Jurkat, Clone E6-1 (cell line): Measurements from ENCODE around the gene FCF1.

Experiments used
- DNase-seq: peaks from one replicate; pipeline ENCODE4 v3.0.0-alpha.2; 2011; ENCODE audit warnings: low read depth, low spot score
- H3K4me3 ChIP-seq: 2 replicates; pipeline ENCODE4 v1.5.1; 2011; ENCODE audit warnings: mild to moderate bottlenecking, low read length, control low read depth, moderate library complexity

Gene FCF1

DNA sequence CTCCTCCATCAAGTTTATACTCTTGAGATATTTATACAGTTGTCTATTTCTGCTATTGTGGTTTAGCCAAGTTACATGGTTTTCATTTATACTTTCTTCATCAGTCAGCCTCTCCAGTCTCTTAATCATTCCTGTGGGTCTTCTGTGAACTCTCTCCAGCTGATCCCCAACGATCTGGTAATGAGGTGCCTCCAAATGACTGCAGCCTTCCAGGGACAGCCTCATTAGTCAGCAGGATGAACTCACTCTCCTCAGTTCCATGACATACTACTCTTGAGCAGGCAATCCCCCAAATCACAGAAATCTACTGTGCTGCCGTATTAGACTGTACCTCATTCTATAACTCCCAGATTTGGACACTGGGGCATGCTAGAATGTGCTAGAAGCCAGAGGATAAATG, 15.4 kb upstream of the FCF1 start:
- H3K4me3 ChIP-seq = no peak overlapping the region
- no peak for DNase-seq

DNA sequence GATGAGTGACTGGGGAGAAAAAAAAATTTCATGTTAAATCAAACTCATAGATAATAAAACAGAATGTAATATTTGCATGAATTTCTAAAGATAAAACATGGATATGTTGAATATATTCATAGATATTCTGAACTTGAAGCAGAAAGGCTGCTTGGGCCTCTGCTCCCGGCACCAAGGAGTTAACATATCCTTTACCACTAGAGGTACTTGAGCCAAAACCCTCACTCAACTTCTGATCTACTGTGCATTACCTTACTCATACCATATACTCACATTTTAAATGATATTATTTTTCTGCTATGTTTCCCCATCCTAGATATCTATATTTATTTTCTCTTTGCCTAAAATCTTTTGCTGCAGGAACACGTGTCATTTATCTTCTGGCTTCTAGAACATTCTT, 15.0 kb upstream of the FCF1 start:
- no peak overlapping the region for H3K4me3 ChIP-seq
- no peak for DNase-seq

DNA sequence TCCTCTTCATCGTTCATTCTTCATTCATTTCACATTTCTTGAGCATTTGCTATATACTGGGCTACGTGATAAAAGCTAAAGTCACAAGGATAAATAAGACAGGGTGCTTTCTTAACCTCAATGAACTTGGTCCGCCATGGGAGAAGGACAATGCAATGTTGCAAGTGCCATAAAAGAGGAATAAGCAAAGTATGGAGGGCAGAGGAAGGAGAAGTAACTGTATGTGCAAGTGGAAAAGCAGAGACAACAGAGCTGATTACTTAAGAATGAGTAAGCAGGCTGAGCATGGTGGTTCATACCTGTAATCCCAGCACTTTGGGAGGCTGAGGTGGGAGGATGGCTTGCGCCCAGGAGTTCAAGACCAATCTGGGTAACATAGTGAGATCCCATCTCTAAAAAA, 14.5 kb upstream of the FCF1 start:
- DNase-seq = no peak
- H3K4me3 ChIP-seq = no peak overlapping the region

DNA sequence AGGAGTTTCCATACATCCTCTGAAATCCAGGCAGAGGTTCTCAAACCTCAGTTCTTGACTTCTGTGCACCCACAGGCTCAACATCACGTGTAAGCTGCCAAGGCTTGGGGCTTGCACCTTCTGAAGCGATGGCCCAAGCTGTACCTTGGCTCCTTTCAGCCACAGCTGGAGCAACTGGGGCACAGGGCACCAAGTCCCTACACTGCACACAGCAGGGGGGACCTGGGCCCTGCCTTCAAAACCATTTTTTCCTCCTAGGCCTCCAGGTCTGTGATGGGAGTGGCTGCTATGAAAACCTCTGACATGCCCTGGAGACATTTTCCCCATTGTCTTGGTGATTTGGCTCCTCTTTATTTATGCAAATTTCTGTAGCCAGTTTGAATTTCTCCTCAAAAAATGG, 10.7 kb upstream of the FCF1 start:
- H3K4me3 ChIP-seq = no peak overlapping the region
- no peak for DNase-seq

DNA sequence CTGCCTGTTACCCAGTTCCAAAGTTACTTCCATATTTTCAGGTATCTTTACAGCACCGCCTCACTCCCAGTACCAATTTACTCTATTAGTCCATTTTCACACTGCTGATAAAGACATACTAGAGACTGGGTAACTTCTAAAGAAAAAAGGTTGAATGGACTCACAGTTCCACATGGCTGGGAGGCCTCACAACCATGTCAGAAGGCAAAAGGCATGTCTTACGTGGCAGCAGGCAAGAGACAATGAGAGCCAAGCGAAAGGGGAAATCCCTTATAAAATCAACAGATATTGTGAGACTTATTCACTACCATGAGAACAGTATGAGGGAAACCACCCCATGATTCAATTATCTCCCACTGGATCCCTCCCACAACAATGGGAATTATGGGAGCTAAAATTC, 9.9 kb upstream of the FCF1 start:
- H3K4me3 ChIP-seq = no peak overlapping the region

DNA sequence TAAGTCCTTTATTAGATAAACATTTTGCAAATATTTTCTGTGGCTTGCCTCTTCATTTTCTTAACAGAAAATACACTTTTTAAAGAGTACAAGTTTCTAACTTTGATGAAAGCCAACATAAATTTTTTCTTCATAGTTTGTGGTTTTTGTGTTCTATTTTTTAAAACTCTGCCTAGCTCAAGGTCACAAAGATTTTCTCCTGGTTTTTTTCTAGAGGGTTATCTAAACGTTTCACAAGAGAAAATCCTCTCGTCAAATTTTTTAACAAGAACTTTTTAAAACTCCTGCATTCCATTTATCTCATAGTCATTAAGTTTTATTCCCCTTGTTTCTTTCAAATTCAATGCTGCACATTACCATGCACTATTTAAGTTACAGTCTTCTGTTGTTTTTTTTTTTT, 8.3 kb upstream of the FCF1 start:
- no peak for DNase-seq
- H3K4me3 ChIP-seq = no peak overlapping the region

More for the DNA sequence above, 9.9 kb upstream of the FCF1 start:
- DNase-seq = no peak

DNA sequence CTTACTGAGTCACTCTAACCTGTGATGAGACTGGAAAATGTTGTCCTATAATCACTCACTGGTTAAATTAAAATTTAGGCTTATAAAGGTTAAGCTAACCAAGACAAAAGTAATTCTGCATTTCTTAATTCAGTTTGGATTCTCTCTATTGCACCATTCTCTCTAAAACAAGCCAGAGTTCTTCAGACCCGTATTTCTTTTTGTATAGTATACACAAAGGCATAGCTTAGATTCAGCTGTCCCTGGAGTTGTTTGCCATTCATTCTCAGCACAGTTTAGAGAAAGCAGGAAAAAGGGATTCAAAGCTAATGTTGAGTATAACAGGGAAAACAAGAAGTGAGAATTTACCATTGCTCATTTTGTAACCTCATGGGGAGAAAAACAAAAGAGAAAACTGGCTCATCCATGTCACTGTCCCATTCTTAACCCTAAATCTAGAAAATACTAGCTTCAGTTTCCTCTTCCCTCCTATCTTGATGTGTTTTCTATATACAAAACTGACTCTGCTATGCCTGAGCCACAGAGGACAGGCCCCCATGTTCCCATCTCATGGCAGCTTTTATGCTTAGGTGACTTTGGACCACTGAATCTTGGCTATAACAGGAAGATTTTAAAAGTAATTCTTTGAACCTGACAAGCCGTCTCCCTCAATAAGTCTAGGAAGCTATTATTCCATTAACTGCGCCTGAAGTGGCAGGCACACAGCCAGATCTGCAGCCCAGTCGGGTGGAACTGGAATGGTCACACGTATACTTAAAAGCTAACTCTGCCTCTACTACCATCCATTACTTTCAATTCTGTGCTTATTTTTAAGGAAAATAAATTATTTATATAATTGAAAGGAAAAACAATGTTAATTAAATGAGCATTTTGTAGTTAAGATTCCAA, 7.1 kb upstream of the FCF1 start:
- DNase-seq = no peak

DNA sequence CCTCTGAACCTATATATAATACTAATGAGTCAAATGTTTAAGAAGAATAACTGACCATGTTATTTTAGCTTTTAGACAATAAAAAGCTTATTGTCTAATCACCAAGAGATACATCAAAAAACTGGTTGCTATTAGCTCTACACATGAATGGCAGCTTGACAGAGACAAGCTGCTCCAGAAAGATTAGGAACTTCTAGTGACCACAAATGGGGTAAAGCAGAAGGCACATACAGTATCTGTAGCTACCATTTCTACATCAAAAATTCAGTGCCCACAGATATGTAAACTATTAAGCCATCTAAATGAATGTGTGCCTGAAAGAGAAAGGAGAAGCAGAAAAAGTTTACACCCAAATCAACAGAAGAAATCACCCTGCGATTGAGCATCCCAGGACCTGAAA, 2.5 kb upstream of the FCF1 start:
- DNase-seq = peak; percentile 19
- H3K4me3 ChIP-seq = no peak overlapping the region

More for the DNA sequence above, 7.1 kb upstream of the FCF1 start:
- no peak overlapping the region for H3K4me3 ChIP-seq

DNA sequence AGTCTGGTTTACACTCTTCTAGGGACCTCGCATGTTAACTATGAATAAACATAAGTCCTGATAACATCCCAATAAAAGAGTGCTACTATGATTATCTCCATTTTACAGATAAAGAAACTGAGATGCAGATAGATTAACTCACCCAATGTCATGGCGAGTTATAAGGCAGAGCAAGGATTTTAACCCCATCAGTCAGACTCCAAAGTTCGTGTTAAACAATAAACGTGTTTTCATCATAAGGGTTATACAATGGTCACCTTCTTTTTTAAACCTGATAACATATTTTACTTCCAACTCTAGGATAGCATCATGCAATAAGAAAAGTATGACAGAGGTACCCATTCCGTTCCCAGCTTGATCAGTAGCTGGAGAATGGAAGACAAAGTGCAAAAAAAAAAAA, 1.3 kb upstream of the FCF1 start:
- no peak for DNase-seq
- peak overlapping the region; percentile 64 for H3K4me3 ChIP-seq

DNA sequence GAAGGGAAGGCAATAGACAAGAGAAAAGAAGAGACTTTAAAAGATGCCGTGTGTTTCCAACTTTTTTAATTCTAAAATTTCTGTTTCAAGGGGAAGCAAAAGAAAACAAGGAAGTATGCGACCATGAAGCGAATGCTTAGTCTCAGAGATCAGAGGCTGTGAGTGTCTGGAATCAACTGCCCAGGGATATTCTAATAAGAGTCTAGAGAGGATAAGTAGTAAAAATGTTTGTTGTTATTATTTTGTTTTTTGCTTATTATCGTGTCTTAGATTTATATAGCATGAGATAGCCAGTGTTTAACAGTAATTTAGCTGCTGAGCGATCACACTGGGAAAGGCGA, 421 bp downstream of the FCF1 start:
- no peak for DNase-seq
- H3K4me3 ChIP-seq = peak overlapping the region; percentile 64

DNA sequence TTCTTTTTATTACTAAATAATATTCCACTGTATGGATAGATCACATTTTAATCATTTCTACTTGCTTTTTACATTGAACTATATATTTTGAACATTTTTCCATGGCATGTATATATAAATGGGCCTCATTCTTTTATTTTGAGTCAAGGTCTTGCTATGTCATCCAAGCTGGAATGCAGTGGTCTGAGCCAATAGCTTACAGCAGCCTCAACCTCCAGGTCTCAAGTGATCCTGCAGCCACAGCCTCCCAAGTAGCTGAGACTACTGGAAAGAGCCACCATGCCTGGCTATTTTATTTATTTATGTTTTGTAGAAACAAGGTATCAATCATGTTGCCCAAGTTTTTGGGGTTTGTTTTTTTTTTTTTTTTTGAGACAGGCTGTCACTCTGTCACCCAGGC, 7.6 kb downstream of the FCF1 start:
- DNase-seq = no peak
- H3K4me3 ChIP-seq = no peak overlapping the region

DNA sequence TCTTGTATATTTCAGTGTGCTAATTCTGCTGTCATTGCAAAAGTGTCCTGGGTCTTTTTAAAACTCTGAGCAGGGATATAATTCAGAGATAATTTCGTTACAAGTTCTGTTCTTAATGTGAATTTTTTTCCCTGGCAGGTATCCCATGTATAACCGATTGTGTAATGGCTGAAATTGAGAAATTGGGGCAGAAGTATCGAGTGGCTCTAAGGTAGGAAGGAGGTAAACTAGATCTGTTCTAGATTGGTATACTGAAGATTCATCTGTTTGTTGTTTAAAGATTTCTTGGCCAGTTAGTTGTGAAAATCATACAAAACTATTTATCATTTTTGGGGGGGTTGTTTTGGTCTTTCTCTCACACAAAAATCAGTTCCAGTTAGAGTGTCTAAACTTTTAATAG, 10.2 kb downstream of the FCF1 start:
- no peak overlapping the region for H3K4me3 ChIP-seq
- no peak for DNase-seq

DNA sequence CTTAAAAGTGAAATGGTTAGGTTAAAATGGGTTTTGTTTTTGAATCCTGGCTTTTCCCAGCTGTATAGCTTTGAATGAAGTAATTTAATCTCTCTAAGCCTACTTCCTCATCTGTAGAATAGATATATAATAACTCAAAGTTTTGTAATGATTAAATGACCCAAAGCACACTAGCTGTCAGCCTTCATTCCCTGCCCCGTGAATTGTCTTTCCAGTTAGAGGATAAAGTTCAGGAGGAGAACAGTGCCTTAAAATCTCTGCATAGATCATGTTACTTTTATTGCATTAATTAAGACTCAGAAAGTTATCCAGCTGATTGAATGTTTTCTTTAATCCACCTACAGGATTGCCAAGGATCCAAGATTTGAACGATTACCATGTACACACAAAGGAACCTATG, 19.4 kb downstream of the FCF1 start:
- no peak for DNase-seq
- H3K4me3 ChIP-seq = no peak overlapping the region

DNA sequence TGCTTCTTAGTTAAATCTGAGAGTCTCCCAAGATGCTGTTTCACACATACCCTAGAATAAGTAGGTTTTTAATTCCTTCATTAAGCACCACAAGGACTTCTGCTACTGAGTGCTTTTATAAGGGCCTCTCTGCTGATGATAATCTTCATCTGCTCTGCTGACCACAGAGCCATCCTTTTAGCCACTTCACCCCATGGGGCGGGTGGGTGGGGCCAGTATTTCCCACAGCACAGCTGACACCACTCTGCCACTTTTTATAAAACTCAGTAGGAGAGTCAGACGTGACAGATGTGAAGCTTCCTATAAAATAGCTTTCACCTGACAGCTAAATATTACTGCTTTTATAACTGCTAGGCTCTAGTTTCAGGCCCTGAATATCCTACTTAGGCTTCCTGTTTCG, 20.3 kb downstream of the FCF1 start:
- no peak for DNase-seq
- H3K4me3 ChIP-seq = no peak overlapping the region

DNA sequence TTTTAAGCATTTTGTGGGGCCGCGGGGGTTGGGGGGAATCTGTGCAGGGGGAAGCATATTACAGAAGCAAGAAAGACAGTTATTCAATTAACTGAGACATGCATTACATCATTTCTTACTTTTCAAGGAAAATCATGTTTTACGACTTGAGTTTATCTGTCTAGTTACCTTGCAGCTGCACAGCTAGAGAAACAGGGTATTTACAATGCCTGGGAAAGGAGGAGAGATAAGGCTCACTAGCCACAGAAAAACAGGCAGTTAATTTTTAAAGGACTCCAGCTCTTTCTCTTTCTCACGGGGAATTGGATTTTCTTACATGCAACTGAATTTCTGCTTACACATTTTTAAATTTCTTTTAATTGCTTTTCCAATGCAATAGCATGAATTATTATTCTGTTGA, 22.2 kb downstream of the FCF1 start:
- no peak for DNase-seq
- no peak overlapping the region for H3K4me3 ChIP-seq

DNA sequence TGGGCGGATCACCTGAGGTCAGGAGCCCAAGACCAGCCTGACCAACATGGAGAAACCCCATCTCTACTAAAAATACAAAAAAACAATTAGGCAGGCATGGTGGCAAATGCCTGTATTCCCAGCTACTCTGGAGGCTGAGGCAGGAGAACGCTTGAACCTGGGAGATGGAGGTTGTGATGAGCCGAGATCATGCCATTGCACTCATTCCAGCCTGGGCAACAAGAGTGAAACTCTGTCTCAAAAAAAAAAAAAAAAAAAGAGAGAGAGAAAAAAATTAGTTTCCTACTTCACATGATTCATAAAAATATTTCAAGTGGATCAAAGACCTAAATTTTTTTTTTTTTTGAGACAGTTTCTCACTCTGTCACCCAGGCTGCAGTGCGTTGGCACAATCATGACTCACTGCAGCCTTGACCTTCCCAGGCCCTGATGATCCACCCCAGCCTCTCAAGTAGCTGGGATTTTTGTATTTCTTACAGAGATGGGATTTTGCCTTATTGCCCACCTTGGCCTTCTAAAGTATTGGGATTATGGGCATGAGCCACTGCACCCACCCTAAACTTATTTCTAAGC, 24.9 kb downstream of the FCF1 start:
- H3K4me3 ChIP-seq = no peak overlapping the region
- no peak for DNase-seq

DNA sequence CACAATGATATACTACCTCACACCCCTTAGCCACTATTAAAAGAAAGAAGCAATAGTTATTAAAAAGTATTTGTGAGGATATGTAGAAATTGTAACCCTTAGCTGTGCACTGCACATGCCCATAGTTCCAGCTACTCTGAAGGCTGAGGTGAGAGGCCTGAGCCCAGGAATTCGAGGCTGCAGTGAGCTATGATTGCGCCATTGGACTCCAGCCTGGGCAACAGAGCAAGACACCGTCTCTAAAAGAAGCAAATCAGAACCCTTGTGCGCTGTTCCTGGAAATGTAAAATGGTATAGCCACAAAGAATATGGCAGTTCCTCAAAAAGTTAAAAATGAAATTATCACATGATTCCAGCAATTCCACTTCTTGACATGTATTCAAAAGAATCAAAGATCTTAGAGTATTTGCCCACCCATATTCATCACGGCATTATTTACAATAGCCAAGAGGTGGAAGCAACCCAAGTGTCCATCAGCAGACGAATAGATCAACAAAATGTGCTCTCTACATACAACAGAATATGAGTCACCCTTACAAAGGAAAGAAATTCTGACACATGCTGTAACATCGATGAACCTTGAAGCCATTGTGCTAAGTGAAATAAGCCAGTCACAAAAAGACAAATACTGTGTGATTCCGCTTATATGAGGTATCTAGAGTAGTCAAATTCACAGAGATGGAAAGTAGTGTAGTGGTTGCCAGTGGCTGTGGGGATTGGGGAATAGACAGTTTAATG, 26.5 kb downstream of the FCF1 start:
- no peak overlapping the region for H3K4me3 ChIP-seq
- DNase-seq = no peak

DNA sequence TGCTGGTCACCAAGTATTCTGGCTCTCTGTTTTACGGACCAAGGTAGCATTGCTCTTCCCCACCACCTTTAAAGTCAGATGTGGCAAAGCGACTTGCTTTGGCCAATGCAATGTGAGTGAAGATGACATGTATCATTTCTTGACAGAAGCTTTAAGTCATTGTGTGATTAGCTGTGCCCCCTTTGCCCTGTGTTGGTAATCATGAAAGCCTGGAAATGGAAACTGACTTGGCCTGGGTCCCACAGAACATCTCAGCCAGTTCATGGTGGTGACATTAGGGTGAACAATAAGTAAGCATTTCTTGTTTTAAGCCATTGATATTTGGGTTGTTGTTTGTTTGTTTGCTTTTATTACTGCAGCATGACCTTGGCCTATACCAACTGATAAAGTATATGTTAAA, 34.3 kb downstream of the FCF1 start:
- DNase-seq = no peak

DNA sequence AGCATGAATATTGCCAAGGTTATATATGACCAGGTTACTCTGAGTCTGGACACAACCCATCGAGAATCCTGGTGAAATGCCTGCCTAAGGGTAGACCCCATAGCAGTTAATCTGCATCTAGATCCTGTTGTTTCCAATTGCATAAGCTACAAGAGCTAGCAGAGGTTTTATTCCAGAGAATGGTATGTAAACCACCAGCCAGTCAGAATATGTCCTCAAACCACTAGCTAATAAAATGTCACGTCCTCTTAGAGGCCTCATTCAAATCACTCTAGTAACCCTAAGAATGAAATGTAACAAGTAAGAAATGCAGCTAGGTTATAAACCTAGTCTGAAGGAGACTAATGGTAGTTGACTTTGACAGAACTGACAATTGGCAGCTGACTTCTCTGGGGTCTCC, 41.2 kb downstream of the FCF1 start:
- H3K4me3 ChIP-seq = no peak overlapping the region
- DNase-seq = no peak

More for the DNA sequence above, 34.3 kb downstream of the FCF1 start:
- H3K4me3 ChIP-seq = no peak overlapping the region

DNA sequence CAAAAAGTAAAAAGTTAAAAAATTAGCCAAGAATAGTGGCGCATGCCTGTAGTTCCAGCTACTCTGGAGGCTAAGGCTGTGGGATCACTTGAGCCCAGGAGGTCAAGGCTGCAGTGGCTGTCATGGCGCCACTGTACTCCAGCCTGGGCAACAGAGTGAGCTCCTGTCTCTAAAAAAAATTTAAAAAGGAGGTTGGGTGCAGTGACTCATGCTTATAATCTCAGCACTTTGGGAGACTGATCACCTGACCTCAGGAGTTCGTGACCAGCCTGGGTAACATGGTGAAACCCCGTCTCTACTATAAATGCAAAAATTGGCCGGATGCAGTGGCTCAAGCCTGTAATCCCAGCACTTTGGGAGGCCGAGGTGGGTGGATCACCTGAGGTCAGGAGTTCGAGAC, 42.0 kb downstream of the FCF1 start:
- H3K4me3 ChIP-seq = no peak overlapping the region
- DNase-seq = no peak
